Dermis blood vessel endothelial cell (primary cell): ENCODE results near the gene PXDN. TPM values are rescaled to one million over a fixed set of nuclear protein-coding genes. Genes with fewer than 3 reads are reported as not detected.
A peak's percentile ranks its signal among the peaks of the same experiment; 100 is the strongest.
"Not testable (repeated sequence)": the region's sequence is repeated elsewhere in the genome, so short reads cannot be mapped to it uniquely, and the experiment has no call there.

Experiments
- DNase-seq: peaks from one replicate; pipeline ENCODE4 v3.0.0; 2010
- total RNA-seq: library from RNA; depleted of rRNA; stranded (reverse); fragments of >200 nt; gene quantifications from 2 replicates; pipeline ENCODE4 v1.2.3, GENCODE V29; 2014

Gene PXDN, protein sequence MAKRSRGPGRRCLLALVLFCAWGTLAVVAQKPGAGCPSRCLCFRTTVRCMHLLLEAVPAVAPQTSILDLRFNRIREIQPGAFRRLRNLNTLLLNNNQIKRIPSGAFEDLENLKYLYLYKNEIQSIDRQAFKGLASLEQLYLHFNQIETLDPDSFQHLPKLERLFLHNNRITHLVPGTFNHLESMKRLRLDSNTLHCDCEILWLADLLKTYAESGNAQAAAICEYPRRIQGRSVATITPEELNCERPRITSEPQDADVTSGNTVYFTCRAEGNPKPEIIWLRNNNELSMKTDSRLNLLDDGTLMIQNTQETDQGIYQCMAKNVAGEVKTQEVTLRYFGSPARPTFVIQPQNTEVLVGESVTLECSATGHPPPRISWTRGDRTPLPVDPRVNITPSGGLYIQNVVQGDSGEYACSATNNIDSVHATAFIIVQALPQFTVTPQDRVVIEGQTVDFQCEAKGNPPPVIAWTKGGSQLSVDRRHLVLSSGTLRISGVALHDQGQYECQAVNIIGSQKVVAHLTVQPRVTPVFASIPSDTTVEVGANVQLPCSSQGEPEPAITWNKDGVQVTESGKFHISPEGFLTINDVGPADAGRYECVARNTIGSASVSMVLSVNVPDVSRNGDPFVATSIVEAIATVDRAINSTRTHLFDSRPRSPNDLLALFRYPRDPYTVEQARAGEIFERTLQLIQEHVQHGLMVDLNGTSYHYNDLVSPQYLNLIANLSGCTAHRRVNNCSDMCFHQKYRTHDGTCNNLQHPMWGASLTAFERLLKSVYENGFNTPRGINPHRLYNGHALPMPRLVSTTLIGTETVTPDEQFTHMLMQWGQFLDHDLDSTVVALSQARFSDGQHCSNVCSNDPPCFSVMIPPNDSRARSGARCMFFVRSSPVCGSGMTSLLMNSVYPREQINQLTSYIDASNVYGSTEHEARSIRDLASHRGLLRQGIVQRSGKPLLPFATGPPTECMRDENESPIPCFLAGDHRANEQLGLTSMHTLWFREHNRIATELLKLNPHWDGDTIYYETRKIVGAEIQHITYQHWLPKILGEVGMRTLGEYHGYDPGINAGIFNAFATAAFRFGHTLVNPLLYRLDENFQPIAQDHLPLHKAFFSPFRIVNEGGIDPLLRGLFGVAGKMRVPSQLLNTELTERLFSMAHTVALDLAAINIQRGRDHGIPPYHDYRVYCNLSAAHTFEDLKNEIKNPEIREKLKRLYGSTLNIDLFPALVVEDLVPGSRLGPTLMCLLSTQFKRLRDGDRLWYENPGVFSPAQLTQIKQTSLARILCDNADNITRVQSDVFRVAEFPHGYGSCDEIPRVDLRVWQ (N-terminal part only)
- 563 and 762 TPM in 2 replicates for total RNA-seq

DNA sequence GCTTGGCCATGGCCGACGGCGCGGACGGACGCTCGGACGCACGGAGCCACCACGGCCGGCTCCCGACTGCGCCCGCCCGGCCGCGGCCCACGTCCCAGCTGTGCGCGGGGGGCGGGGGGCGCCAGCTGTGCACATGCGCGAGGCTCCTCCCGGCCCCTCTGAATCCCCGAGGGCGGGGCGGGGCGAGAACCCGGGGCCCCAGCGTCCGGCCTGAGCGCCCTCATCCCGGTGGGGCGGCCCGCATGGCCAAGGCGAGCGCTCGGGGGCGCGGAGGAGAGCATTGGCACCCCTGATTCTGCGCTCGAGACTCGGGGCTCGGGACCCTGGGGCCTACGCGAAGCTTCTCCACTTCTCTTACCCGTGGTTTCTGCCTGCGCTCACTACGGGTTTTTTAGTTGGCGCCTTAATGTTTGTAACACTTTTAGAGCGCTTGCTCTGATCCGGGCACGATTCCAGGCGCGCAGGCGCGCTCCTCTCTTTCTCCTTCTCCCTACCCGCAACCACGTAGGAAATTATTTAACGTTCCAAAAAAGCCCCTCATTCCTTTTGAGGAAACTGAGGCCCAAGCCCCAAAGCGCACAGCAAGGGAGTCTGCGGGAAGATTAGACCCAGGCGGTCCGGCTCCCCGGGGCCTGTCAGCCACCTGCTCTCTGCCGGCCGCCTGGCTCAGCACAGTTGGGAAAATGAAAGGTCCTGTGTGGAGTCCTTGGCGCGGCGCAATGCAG, at the start of gene PXDN:
Gene PXDN, minus strand, starts transcription at position 70 of the 725 bp plus-strand sequence. Its CDS starts 60 bp downstream, at position 10.
- DNase-seq = peak; percentile 70

DNA sequence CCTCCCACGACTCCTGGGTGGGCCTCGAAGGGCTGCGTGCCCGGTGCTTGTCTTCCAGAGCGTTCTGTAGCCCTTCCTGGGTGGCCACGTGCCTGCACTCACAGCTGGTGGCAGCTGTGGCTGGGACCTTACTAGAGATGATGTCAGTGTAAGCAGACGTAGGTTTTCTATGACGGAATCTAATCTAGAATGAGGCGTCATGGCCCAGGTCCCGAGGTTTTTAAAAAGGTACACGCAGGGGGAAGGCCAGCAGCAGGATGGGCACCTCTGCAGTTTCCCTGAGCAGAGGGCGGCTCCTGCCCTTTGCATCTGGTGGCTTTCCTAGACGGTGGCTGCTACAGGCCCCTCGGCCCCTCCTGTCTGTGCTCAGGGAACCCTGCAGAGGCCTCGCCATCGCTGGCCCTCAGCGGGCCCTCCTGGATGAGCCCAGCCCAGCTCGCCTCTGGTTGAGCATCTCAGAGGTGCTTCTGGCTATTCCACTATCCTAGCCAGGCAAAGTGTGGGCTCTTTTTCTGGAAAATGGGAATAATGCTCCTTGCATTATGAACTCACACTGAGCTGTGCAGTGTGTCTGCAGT, 49.6 kb upstream of the PXDN start:
- DNase-seq = no peak

DNA sequence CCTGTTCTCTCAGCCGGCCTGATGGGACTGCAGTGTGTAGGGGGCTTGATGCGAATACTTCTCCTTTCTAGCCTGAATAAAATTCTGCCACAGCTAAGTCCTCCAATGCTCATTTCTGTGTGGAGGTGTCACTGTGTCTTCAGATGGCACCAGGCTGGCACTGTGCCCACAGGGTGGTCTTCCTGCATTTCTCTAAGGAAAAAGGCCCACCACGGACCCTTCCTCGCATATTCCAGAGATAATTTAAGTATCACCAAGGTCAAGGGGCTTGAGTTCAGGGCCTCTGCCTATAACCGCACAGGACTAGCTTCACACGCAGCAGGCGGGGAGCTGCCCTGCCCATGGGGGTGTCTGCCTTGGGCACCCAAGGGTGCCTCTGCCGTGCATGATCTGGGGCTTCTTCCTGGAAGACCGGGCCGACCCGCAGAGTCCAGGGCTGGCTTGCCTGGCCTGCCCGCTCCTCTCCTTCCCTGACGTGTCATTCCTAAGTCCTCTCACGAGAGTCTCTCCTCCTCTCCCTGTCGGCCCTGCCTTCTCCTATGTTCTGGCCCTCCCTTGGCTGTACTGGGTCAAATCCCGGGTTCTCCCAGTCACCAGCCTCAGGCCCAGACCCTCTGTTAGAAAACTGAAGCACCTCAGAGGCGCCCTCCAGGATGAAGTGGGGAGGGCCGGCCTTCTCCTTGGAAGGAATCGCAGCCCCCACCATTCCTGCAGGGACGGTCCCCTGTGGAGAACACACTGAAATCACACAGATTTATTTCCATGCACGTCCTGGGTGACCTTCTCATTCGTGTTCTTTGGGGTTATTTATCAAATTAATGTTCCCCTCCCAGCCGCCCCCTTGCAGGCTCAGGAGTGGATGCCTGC, 48.9 kb upstream of the PXDN start:
- no peak for DNase-seq

DNA sequence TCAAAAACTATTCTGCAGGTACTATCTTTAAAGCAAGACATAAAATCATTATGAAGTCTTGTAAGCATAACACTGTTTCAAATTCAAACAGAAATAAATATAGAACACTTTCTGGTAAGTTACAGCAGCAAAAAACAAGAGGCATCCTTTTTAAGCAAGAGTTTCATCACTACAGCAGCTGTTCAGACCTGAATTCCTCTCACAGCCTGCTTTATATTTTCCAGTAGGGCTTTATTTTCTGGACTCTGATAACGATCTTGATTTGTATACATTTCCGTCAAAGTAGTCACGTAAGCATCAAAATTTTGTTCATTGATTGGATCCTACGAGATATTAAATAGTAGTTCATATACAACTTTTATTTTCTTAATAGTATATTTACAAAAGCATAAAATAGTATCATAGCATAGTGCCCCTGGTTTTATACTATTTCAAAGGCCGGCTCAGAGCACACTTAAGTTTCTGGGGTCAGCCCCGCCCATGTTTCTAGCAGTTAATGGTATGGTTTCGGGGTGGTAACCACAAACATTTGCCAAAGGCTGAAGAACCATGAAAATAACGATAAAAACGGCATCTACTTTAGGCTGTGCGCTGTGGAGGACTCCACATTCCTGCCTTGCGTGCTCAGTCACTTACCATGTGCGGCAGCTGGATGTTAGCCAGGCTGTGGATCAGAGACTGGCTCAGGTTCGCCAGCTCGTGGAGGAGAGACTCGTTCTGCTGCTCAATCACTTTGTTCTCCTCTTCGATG, 47.5 kb upstream of the PXDN start:
- no peak for DNase-seq

DNA sequence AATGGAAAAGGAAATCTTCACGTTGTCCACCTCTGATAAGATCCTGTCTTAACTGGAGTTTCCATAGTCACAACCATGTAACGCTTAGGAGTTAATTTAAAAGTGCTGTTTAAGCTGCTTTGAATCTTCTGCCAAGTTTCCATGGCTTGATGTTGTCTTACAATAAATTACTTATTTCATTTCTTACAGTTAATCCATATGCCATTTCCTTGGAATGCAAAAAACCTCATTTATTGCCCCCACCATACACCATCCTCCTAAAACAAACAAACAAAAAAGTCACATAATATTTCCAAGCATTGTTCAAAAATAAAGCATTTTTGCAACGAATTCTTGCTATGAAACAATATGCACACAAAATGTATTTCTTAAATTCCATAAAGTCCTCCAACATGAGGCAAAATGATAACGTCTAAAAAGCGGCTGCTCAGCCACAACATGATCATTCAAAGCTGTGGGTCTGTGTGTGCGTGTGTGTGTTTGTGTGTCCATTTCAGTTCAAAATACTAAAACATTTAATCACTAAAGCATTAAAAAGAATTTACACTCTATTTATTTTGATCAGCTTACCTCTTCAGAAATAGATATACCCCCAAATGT, 46.8 kb upstream of the PXDN start:
- DNase-seq = no peak

DNA sequence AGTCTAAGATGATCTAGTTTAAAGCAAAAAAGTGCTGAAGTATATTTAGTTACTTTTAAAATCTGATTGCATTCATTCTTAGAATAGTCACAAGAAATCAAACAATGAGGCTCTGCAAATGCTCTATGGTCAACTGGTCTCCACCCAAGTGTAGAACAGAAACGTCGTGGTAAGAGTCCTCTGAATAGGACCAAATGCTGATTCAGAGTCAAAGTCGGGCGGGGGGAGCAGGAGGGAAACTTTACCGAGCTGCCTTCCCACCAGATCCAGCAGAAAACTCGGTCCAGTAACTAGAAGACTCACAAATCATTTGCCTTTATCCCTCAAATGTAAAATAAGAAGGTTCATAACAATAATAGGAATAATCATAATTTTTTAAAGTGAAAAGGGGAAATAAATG, 46.2 kb upstream of the PXDN start:
- DNase-seq = no peak

DNA sequence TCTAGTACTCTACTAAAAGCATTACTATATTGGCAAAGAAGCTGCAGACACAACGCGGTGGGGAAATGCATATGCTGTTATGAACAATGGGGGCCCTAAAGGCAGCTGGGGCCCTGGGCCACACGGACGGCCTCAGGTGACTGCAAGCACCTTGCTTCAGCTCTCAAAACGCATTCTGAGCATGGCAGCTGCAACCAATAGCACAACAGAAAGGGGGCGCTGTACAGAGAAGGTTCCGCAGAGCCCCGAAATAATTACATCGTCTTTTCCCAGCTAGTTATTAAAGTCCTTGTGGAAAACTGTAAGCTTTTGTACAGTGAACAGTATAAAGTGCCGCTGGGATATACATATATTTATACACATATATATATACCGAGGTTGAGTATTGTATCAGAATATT, 45.3 kb upstream of the PXDN start:
- DNase-seq = no peak

DNA sequence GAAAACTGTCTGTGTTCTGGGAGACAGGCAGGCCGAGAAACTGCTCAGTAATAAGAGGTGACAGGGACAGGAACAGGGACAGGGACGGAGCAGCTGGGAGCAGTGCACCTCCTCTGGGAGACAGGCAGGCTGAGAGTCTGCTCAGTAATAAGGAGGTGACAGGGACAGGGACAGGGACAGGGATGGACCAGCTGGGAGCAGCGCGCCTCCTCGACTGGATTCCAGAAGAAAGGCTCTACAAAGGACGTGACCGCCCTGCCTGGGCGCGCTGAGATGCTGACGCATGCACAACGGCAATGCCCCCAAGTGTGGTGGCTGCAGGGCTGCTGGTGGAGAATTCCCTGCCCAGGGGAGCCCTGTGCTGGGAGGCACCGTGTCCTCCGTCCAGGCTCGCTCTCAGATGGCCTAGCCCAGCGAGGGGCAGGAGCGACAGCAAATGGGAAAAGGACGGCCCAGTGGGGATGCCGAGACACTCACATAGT, 44.2 kb upstream of the PXDN start:
- DNase-seq = no peak

DNA sequence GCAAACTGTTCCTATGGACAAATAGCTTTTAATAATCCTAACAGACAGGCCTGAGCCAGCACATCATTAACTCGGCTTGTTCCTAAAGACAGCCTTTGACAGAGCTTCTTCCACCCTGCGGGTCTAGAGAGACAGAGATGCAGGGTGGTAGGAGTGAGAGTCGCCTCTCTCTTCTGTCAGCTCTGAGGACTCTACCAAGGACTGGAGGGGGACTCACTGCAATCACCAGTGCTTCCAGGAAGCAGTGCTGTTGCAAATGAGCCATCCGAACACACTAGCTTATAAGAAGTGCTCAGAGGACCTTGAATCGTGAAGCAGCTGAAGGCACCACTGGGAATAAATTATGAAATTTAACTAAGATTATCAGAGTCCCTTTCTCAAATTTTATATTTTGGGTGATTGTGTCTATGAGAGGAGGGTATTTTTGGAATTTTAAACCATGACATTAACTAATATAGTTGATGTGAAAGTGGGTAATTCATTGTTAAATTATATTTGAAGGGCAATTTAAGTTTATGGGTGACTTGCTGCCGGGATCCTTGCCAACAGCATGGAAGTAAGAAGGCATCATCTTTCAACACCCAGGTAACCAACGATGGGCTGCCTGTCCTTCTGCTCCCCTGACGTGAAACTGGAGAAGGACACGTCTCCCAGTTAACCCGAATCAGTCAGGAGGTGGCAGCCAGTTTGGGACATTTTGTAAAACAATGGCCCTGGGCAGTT, 43.6 kb upstream of the PXDN start:
- DNase-seq = no peak

DNA sequence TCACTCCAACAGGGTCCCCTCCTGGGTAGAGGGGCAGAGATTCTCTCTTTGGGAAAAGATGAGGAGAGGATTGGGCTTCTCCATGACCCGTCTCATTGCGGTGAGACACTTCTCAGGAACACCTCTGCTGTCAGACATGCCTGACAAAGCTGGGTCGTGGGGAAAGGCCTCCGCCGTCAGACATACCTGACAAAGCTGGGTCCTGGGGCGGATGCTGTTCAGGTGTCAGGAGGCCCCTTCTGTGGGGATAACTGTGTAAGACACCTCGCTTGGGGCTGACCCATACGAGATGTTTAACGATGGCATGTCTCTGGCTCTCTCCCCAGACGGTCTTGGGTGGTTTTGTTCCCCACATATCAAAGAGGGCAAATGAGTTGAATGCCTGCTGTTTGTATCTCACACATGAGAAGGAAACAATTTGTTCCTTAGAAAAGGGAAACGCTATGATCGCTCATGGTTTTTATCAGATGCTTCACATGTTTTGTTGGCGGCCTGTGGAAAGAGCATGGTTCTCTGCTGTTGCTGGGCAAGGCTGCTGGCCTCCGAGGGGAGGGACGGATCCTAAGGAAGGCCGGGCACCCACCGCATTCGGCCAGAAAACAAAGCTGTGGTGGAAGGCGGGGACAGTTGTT, 40.8 kb upstream of the PXDN start:
- DNase-seq = no peak

DNA sequence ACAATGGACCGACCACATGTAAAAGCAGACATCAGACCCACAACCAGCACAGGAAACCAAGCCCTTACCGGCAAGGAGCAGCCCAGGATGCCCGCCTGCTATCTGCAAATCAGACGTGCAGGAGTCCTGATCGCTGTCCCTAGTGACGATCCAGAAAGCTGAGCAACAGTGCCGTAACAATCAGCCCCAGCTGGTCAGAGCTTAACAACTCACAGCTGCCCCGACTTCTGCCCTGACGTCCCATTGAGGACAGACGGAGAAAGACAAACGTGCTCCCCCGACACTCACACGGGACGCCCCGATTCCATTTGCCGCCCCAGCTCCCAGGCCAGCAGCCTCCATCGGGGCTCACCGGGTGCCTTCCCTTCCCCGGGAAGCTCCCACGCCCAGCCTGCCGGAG, 39.8 kb upstream of the PXDN start:
- peak; percentile 4 for DNase-seq

DNA sequence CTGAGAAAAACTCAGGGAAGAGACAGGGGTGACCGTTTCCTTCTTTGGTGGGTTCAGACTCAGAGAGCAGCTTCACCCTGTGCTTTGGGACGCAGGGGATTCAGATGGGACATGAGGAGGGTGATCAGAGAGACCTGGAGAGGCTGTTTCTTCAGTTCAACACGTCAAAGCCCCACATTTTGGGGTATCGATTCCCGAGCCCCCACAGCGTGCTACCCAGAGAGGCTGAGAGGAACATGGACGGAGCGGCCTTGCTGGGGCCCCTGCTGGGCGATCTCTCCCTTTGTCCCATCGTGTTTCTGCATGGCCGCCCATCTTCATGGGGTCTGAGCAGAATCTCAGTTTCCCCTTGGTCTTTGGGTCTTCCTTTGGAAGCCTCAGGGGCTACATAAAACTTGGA, 38.2 kb upstream of the PXDN start:
- DNase-seq = no peak

DNA sequence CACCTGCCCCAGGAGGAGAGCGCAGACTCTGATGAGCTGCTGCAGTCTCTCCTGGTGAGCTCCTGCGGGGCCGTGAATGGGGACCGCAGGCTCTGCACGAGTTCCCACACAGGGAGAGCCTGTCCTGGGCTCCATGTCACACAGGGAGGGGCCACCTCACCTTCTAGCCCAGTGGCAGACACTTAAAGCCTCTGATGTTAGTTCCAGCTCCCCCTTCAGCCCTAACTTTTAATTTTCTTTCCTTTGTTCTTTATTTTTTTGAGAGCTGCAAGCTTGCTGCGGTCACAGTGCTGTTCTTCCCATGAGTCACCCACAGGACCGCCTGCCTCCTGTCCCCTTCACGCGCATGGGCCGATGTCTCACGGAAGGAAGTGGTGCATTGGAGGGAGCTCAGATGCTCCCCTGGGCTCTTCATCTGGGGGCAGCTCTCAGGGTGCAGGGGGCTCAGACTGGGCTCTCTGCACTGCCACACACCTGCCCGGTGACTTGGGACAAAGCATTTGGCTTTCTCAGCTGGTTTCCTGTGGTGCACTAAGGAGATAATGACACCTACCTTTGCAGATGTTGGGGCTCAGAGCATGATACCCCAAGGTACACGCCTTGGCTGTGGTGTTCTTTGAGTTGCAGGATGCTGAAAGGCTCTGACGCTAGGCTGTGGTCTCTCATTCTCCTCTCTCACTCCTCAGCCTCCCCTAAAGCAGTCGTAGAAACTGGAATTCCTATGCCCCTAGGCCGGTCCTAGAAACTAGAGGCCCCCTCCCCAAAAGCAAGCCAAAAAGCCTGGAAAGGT, 37.2 kb upstream of the PXDN start:
- no peak for DNase-seq

DNA sequence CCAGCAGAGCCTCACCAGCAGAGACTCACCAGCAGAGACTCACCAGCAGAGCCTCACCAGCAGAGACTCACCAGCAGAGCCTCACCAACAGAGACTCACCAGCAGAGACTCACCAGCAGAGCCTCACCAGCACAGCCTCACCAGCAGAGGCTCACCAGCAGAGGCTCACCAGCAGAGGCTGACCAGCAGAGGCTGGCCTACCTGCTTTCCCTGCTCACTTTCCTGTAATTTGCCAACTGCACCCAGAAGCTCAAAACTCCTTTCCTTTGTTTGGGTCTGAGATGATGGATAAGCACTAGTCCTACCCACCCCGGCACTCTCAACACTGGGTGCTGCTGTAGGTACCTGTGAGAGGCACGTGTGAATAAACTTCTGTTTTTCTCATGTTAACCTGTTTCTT, 36.4 kb upstream of the PXDN start:
- no peak for DNase-seq

DNA sequence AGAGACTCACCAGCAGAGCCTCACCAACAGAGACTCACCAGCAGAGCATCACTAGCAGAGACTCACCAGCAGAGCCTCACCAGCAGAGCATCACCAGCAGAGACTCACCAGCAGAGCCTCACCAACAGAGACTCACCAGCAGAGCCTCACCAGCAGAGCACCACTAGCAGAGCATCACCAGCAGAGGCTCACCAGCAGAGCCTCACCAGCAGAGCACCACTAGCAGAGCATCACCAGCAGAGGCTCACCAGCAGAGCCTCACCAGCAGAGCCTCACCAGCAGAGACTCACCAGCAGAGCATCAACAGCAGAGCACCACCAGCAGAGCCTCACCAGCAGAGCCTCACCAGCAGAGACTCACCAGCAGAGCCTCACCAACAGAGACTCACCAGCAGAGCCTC, 35.7 kb upstream of the PXDN start:
- DNase-seq = not testable (repeated sequence)

DNA sequence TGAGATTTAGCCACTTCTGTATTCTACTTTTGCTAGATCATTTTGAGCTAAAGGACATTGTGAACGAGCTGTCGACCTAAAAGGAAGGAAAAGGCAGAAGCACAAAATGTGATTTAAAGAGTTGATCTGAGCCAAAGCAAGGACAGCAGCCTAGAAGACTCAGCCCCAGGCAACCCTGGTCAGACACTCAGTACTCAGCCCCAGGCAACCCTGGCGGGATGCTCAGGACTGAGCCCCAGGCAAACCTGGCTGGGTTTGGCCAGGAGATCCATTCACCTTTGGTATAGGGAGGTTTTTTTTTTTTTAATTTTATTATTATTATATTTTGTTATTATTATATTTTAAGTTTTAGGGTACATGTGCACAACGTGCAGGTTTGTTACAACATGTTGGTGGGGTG, 34.3 kb upstream of the PXDN start:
- no peak for DNase-seq

DNA sequence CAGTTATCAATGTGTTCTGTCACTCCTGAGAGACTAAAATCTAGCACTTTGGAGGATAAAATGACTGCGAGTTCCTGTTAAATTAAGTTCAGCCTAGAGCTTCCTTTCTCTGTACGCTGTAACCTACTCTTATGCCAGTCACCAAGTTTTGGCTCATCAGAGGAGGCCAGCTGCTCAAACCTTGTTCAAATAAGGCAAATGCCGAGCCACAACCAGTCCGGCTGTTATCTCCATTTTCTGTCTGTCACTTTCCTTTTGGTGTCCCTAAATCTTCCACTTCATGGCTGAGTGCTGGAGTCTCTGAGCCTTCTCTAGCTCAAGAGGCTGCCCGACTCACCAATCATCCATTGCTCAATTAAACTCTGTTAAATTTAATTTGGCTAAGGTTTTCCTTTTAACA, 33.5 kb upstream of the PXDN start:
- no peak for DNase-seq
